Middle frontal gyrus (tissue), 1 donor: ENCODE measurements around the gene TCF7L1.

Source experiments
- DNase-seq: peaks from one replicate; pipeline ENCODE4 v3.0.0-alpha.2; 2015; ENCODE audit warnings: low spot score; ENCODE audit errors: extremely low spot score

The TCF7L1 gene

GRCh38 chr2:85162746-85163301 is 29.6 kb downstream of the TCF7L1 start:
- no peak for DNase-seq

GRCh38 chr2:85163675-85164074 is 30.5 kb downstream of the TCF7L1 start:
- no peak for DNase-seq

GRCh38 chr2:85164145-85164569 is 31.0 kb downstream of the TCF7L1 start:
- DNase-seq = no peak

GRCh38 chr2:85165088-85165690 is 32.0 kb downstream of the TCF7L1 start:
- no peak for DNase-seq

GRCh38 chr2:85166021-85166420 is 32.8 kb downstream of the TCF7L1 start:
- no peak for DNase-seq

GRCh38 chr2:85167479-85167878 is 34.3 kb downstream of the TCF7L1 start:
- DNase-seq = no peak

- no peak for DNase-seq
Measured at GRCh38 chr2:85168942-85169341, 35.8 kb downstream of the TCF7L1 start.

- DNase-seq = no peak
Measured at GRCh38 chr2:85169581-85169980, 36.4 kb downstream of the TCF7L1 start.

GRCh38 chr2:85170938-85171475 is 37.8 kb downstream of the TCF7L1 start:
- DNase-seq = no peak

- no peak for DNase-seq
Measured at GRCh38 chr2:85171916-85172315, 38.7 kb downstream of the TCF7L1 start.

- DNase-seq = no peak
Measured at GRCh38 chr2:85173909-85174308, 40.7 kb downstream of the TCF7L1 start.

GRCh38 chr2:85174943-85175342 is 41.8 kb downstream of the TCF7L1 start:
- no peak for DNase-seq

- DNase-seq = no peak
Measured at GRCh38 chr2:85175369-85176299, 42.4 kb downstream of the TCF7L1 start.

GRCh38 chr2:85177031-85177824 is 44.0 kb downstream of the TCF7L1 start:
- no peak for DNase-seq

GRCh38 chr2:85178154-85178553 is 45.0 kb downstream of the TCF7L1 start:
- DNase-seq = no peak

- DNase-seq = no peak
Measured at GRCh38 chr2:85178980-85179411, 45.8 kb downstream of the TCF7L1 start.

- DNase-seq = no peak
Measured at GRCh38 chr2:85179541-85179940, 46.3 kb downstream of the TCF7L1 start.

GRCh38 chr2:85180322-85181133 is 47.3 kb downstream of the TCF7L1 start:
- DNase-seq = no peak

GRCh38 chr2:85181134-85181631 is 48.0 kb downstream of the TCF7L1 start:
- DNase-seq = no peak

GRCh38 chr2:85181844-85182456 is 48.8 kb downstream of the TCF7L1 start:
- DNase-seq = no peak
